CD4-positive, alpha-beta T cell treated with Interleukin-12 subunit alpha and Interleukin-12 subunit beta, for 1 hour (primary cell): ENCODE measurements around the gene SMTN.

ENCODE experiments used
- DNase-seq: peaks from one replicate; pipeline ENCODE4 v3.0.0-alpha.2; 2020

SMTN gene

DNA sequence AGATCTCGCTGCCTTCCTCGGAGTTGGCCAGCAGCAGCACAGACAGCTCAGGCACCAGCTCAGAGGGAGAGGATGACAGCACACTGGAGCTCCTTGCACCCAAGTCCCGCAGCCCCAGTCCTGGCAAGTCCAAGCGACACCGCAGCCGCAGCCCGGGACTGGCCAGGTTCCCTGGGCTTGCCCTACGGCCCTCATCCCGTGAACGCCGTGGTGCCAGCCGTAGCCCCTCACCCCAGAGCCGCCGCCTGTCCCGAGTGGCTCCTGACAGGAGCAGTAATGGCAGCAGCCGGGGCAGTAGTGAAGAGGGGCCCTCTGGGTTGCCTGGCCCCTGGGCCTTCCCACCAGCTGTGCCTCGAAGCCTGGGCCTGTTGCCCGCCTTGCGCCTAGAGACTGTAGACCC, 52.8 kb downstream of the SMTN start:
- no peak for DNase-seq

DNA sequence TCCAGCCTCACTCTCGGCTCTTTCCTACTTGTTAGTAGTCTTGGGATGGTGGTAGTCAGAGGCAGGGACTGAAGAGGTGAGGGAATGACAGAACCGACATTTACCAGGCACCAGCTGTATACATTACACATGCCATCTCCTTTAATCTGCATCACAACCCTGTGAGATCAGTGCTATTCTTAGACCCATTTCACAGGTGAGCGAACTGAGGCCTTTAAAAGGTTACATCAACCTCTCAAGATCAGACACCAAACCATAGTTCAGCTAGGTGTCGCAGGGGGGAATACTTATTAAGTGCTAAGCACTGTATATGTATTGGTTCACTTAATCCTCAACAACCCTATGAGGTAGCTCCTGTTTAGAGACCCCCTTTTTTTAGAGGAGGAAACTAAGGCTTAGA, 53.6 kb downstream of the SMTN start:
- DNase-seq: no peak

DNA sequence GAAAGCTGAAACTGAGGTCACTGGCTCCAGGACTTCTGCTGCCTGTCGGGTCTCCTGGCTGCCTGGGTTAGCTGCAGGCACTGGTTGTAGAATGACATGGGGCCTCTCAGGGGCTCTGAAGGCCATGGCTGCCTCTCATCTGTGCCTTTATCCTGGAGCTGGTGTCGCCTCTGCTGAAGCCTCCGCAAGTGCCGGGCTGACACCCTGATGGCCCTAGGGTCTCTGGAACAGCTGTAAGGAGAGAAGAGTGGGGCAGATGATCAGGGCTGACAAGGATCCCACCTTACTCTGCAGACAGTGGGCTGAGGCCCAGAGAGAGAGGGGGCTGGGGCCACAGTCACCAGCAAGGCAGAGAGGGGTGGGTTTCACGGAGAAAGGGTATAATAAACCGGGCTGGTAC, 54.6 kb downstream of the SMTN start:
- DNase-seq: no peak

DNA sequence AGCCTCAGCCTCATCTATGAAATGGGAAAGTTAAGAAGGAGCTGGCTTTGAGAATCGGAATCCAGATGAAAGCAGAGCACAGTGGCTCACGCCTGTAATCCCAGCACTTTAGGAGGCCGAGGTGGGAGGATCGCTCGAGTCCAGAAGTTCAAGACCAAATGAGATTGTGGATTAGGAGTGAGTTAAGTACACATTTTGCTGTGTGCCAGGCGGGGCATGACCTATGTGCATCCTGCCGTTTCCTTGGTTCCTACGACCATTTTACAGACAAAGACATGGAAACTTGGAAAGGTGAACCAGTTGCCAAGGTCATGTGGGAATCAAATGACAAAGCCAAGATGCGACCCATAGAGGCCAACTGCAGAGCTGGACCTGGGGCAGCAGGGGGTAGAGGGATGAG, 55.0 kb downstream of the SMTN start:
- DNase-seq: no peak

DNA sequence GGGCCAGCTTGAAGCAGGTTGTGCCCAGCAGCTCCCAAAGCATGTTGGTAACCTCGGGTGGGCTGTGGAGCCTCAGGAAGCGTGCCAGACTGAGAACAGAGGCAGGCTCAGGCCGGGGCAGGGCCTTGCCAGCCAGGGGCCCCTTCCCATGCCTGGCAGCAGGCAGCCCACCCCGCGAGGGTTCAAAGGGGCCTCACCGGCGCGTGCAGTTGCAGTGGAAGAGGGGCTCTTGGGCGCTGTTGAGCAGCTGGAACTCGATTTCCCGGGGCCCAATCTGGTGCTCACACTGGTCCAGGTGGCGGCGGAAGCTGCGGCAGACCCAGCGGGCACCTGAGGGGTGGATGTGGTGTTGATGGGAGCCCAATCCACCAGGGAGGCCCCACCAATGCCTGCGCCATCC, 55.6 kb downstream of the SMTN start:
- no peak for DNase-seq

DNA sequence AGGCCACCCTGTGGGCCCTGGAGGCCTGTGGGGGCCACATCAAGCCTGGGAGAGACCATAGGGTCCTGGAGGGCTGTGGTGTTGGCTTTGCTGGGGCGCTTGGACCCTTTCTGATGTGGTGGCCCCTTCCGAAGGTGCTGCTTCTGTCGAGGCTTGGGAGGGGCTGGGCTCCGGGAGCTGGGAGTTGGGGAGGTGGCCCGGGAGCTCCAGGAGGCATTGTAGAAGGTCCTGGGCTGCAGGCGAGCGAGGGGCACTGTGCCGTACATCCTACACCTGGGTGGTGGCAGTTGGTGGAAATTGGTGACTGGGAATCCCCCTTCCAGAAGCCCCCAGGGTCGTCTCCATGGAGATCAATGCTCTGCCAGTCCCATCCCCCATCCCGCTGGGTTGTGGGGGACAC, 56.6 kb downstream of the SMTN start:
- DNase-seq: no peak

DNA sequence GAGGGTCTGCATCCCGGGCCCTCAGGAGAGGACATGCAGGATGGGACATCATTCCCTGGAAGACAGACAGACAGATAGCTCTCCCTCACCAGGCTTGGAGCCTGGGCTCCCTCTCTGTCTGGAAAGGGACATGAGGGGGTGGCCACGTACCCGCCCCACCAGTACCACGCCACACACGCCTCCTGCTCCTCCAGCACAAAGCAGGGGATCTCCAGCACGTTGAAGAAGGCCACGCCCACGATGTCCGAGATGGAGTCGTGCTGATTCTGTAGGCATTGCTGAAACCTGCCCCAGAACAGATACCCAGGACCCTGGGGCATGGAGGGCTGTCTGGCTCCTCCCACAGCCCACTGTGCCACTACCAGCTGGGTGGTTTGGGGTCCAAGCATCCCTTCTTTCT, 57.0 kb downstream of the SMTN start:
- DNase-seq: no peak

DNA sequence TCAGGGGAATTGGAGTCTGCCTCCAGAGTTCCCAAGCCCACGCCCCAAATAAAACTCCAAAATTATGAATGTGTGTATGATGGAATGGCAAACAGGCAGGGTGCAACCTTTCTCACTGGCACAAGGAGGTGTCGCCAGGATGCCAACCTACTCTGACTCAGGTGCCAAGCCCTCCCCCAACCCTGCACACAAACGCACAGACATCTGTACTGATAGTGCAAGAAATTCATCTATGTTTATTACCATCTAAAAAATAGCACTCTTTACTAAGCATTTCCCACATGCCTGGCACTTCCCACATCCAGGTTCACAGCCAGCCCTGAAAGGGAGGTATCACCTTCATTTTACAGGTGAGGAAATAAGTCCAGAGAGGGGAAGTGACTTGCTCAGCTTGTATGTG, 57.9 kb downstream of the SMTN start:
- no peak for DNase-seq

DNA sequence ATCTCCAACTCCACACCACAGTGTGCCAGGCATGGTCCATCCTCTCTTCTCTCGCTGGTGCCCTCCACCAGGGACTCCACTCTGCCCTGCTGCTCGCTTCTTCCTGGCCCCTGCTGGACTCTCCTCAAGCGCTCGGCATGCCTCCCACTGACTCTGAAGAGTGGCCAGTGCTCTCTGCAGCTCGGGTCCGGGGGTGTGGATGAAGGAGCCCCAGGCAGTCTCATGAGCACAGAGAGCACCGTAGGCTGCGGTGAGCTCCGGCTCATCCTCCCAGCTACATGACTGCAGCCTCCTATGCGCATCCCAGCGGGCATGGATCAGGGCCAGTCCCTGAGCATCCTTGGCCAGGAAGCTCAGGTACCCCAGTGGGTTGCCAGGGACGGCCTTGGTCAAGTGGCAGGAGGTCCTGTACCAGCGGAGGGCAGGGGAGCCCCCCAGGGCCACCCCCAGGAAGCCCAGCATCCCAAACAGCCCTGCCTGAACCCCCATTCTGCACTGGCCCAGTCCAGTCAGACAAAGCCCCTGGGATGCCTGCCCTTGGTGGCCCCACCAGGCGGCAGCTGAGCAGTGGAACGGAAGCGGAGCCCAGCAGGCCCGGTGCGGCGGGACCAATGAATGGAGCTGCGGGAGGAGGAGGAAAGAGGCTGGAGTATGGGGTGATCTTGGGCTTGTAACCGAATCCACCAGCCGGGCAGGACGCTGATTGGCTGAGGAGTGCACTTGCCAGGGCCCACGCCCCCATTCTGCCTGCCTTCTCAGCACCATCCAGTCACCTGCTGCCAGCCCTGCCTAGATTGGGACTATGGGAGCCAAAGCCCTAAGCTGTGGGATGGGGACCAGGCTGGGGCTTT, 59.0 kb downstream of the SMTN start, which contains the start of gene PLA2G3:
Gene PLA2G3, minus strand, starts transcription at position 643 of the 851 bp plus-strand sequence. Its CDS starts 154 bp downstream, at position 489.
- DNase-seq: no peak

DNA sequence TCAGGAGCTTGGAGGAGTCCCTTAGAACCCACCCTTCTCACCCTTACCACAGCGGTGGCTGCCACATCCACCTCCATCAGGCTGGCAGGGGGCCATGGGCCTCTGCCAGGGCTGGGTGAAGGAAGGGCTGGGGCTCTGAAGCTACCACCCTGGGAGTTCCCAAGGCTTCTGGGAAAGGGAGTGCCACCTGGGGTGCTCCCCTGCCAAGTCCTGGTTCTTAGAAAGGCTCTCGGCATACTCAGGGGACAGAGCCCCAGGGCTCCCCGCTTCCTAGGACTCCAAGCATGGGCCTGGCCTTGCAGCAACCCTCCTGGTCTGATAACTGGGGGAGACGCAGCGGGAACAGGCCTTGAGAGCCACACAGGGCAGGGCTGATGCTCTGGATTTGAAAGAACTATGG, 59.6 kb downstream of the SMTN start:
- DNase-seq: no peak

DNA sequence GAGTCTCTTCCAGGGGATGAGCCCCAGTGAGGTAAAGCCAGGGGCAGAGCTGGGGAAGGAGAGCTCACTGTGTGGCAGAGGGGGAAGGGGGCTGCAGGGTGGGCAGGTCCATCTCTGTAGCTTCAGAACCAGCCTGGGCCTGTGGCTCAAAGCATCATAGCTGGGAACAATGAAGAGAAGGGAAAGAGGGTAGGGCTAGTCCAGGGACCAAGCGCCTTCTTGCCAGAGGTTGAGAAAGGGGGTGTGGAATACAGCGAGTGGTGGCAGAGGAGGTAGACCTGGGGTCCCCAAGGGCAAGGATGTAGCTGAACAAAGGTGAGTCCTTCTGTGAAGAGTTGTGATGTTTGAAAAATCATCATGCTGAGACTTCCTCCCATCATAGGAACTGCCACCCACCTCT, 60.4 kb downstream of the SMTN start:
- DNase-seq: no peak

DNA sequence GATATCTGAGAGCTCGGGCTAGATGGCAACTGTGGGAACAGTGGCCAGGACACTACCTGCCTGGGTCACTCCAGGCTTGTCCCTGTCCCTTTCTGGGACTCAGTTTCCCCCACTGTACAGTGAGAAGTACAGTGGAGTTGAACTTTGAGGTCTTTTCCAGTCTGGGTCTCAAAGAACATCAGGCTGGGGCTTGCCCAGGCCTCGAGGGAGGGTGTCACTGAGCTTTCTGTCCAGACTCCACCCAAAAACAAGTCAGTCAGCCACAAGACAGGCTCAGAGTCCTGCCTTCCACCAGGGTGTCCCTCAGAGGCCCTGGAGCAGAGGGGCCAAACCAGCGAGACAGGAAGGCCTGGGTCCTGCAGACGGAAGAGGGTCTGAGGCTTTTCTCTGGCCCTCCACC, 61.2 kb downstream of the SMTN start:
- no peak for DNase-seq

DNA sequence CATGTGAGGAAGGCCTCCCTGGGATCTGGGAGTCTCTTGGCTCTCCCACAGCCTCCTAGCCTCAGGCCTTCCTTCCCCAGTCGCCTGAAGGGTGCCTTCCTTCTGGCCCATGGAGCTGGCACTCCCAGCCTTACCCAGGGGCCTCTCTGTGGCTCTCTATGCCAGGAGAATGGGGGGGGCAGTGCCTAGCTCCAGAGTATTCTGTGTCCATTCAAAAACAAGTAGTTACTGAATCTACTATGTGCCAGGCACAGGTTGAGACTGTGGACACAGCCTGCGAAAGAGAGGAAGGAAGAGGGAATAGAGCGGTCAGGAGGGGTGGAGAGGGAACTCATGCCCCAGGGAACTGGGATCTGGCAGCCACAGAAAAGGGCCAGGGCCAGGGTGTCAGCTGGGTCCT, 61.9 kb downstream of the SMTN start:
- DNase-seq: no peak

DNA sequence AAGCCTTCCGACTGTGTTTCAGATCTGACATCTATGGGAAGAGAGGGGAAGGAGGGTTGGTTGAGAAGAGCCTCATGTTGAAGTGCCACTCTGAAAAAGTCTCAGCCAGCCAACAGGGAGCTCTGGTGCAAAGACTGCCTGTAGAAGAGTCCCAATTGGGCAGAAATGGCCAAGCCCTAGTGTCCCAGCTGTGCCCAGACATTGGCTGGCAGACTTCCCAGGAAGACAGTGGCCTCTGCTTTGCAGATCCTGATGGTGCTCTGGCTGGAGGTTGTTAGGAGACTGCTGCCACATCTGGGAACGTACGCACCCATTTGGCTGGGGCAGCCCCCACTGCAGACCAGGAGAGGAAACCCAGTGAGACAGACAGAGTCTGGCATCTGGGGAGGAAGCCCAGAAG, 62.4 kb downstream of the SMTN start:
- DNase-seq: no peak

DNA sequence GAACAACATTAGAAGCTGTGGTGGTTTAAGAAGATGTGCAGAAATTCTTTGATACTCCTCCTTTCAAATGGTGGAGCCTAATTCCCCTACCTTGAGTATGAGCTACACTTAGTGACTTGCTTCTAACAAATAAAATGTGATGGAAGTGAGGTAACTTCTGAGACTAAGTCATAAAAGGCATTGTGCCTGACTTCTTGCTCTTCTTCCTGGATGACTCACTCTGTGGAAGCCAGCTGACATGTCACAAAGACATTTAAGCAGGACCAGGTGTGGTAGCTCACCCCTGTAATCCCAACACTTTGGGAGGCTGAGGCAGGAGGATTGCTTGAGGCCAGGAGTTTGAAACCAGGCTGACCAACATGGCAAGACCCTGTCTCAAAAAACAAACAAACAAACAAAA, 63.1 kb downstream of the SMTN start:
- no peak for DNase-seq

DNA sequence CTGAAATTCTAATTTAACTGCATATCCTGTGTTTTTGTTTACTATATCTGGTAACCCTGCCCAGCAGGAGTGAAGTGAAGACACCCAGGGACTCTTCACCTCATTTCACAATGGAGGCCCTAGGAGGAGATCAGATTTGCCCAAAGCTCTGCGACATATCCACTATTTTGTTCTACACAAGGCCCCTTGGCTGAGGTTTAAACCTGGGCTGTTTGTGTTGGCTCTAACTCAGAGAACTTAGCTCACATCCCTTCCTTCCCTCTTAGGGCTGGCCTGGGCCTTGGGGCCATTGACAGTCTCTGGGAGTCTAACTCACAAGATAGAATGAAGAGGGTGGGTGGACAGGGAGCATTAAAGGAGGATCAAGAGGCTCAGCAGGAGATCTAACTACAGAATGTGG, 67.4 kb downstream of the SMTN start:
- no peak for DNase-seq

DNA sequence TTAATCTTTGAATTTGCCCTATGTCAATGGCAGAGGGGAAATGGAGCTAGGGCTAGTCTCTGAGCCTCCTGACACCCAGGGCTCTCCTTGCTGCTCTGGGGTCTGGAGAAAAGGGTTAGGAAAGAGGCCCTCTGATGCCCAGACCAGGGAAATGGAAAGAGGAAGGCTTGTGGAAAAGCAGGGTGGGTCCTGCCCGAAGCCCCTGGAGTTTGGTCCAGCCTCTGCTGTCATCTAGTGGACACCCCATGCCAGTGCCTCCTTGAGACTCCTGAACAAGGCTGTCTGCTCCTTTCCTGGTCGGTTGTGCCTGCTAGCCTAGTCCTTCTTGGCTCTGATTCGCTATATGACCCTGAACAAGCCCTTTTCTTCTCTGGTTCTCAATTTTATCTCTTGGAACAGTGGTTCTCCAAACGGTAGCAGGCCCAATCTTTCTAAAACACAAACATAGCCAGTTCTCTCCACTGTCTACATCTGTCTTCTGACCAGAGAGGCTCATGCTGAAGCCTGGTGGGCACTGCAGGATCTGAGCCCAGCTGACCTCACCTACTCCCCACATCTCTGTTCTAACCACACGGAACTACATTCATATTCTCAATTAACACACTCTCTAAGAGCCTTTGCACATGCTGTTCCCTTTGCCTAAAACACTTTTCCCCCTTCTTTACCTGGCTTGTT, 68.0 kb downstream of the SMTN start:
- DNase-seq: peak; percentile 42

DNA sequence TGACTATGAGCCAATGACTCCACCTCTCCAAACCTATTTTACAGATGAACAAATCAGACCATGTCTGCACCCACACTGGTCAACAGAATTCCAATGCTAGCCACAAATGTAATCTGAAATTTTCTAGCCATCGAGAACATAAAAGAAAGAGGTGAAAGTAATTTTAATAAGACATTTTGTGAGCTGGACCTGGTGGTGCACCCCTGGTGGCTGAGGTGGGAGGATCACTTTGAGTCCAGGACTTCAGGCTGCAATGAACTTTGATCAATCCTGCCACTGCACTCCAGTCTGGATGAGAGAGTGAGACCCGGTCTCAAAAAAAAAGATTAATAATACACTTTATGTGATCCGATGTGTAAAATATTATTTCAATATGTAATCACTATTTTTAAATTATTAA, 69.5 kb downstream of the SMTN start:
- no peak for DNase-seq

DNA sequence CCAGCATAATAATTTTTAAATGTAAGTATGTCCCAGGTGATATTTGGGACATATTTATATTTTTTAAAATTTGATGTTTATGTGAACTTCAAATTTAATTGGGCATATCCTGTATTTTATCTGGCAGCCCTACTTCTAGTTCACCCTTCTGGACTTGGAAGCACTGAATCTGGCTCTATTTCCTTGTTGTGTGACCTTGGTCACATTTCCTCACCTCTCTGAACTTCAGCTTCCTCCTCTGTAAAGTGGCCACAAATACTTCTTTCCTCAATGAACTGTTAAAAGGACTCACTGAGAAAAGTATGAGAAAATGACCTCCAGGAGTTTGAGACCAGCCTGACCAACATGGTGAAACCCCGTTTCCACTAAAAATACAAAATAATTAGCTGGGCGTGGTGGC, 70.8 kb downstream of the SMTN start:
- DNase-seq: no peak

DNA sequence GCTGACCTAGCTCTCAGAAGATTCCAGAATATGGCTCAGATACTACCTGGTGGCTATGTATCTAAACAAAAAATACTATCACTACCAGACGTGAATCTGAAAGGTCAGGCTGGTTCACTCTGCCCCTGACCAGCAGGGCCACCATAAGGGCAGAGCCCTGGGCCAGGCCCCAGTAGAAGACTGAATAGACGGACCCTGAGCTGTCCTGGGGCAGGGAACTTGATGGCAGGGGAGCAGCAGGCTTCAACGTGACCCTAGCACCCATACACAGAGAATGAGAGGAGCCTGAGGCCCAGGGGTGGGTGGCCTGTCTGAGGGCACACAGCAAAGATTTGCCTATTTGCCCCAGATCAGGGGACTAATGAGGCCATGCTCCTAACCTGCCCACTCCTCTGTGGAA, 72.2 kb downstream of the SMTN start:
- no peak for DNase-seq
